ENCODE data around the gene SPRY2.

- TF ChIP-seq, protein P1, sequence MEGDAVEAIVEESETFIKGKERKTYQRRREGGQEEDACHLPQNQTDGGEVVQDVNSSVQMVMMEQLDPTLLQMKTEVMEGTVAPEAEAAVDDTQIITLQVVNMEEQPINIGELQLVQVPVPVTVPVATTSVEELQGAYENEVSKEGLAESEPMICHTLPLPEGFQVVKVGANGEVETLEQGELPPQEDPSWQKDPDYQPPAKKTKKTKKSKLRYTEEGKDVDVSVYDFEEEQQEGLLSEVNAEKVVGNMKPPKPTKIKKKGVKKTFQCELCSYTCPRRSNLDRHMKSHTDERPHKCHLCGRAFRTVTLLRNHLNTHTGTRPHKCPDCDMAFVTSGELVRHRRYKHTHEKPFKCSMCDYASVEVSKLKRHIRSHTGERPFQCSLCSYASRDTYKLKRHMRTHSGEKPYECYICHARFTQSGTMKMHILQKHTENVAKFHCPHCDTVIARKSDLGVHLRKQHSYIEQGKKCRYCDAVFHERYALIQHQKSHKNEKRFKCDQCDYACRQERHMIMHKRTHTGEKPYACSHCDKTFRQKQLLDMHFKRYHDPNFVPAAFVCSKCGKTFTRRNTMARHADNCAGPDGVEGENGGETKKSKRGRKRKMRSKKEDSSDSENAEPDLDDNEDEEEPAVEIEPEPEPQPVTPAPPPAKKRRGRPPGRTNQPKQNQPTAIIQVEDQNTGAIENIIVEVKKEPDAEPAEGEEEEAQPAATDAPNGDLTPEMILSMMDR (IDR thresholded peaks at IDR 0.05): no peak
- no peak for TF ChIP-seq ZFX (IDR thresholded peaks at IDR 0.05; ENCODE audit: borderline replicate concordance)
Measured at GRCh38 chr13:80313668-80314256, 27.2 kb downstream of the SPRY2 start.

Measured in 22Rv1 (cell line).